VCaP (cell line): ENCODE measurements around the gene CNIH3.

Source experiments
- H3K27ac ChIP-seq: fragments of 450-650 bp; 2 replicates; pipeline ENCODE4 v1.5.1; 2017
- CTCF ChIP-seq: fragments of 450-650 bp; conservative IDR thresholded peaks from 2 replicates; pipeline ENCODE4 v1.5.1; 2017; ENCODE audit warnings: mild to moderate bottlenecking, moderate library complexity

CNIH3 gene

GRCh38 chr1:224732377-224733026 is 116.4 kb downstream of the CNIH3 start:
- peak overlapping the region; percentile 81 for H3K27ac ChIP-seq
- TF ChIP-seq CTCF, result no peak

- H3K27ac ChIP-seq, result peak overlapping the region; percentile 81
- TF ChIP-seq CTCF, result no peak
Measured at GRCh38 chr1:224733027-224733911, 117.2 kb downstream of the CNIH3 start.

- no peak for TF ChIP-seq CTCF
- peak overlapping the region; percentile 81 for H3K27ac ChIP-seq
Measured at GRCh38 chr1:224734261-224734935, 118.3 kb downstream of the CNIH3 start.

- no peak for TF ChIP-seq CTCF
Measured at GRCh38 chr1:224735159-224735558, 119.0 kb downstream of the CNIH3 start.

GRCh38 chr1:224736619-224737352 is 120.7 kb downstream of the CNIH3 start:
- TF ChIP-seq CTCF, result no peak
- no peak overlapping the region for H3K27ac ChIP-seq

More at GRCh38 chr1:224735159-224735558, 119.0 kb downstream of the CNIH3 start:
- no peak overlapping the region for H3K27ac ChIP-seq

GRCh38 chr1:224737353-224737727 is 121.2 kb downstream of the CNIH3 start:
- H3K27ac ChIP-seq, result no peak overlapping the region
- TF ChIP-seq CTCF, result no peak
